Sciatic nerve (tissue), 2 donors: Measurements from ENCODE around the gene SHB. TPM values are rescaled to one million over a fixed set of nuclear protein-coding genes. Genes with fewer than 3 reads are reported as not detected.

Experiments used
- ATAC-seq: fragments of 200-7000 bp; cut with Tn5 transposase; one replicate; pipeline ENCODE4 v1.9.1; 2020; ENCODE audit warnings: mild to moderate bottlenecking, moderate library complexity
- DNase-seq: peaks from one replicate; pipeline ENCODE4 v3.0.0-alpha.2; 2020; ENCODE audit warnings: low spot score
- intact Hi-C: fragments of 100-400 bp; cut with DNase I; formaldehyde crosslinking; loops from one replicate; pipeline ENCODE4 v1.14.2; 2022
- total RNA-seq: library from RNA; stranded (reverse); fragmentation: NEBNext Ultra II Directional; extraction: Animal tissue kit (Norgen Biotek cat#: 25700); gene quantifications from one replicate; pipeline ENCODE4 v1.2.1, GENCODE V29; 2021
- donor health status: DM: no; HTN: no; CAD: no.
- donor health status: DM: no; HTN: no; CAD: no.

Gene SHB
- total RNA-seq, 1 donor from 2014 or later, result 15.9 TPM

DNA sequence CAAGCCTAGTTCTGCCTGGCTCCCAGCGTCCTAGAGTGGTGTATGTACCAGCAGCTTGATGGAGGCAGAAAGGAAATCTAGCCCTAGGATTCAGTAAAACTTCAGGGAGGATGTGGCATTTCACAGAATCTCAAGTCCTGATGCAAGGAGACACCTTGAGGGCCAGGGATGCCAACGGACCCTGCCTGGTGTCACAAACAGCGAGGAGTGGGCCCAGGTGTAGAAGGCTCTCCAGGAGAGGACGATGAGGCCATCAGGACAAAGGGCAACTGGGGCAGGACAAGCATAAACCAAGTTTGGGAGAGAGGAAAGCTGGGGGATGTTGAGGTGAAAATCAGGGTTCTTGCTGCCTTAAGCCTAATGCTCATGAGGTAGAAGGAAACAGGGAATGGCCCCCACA is 83.0 kb downstream of the SHB start:
- ATAC-seq, result no peak
- intact Hi-C loops, result no loop called here
- DNase-seq, result no peak

DNA sequence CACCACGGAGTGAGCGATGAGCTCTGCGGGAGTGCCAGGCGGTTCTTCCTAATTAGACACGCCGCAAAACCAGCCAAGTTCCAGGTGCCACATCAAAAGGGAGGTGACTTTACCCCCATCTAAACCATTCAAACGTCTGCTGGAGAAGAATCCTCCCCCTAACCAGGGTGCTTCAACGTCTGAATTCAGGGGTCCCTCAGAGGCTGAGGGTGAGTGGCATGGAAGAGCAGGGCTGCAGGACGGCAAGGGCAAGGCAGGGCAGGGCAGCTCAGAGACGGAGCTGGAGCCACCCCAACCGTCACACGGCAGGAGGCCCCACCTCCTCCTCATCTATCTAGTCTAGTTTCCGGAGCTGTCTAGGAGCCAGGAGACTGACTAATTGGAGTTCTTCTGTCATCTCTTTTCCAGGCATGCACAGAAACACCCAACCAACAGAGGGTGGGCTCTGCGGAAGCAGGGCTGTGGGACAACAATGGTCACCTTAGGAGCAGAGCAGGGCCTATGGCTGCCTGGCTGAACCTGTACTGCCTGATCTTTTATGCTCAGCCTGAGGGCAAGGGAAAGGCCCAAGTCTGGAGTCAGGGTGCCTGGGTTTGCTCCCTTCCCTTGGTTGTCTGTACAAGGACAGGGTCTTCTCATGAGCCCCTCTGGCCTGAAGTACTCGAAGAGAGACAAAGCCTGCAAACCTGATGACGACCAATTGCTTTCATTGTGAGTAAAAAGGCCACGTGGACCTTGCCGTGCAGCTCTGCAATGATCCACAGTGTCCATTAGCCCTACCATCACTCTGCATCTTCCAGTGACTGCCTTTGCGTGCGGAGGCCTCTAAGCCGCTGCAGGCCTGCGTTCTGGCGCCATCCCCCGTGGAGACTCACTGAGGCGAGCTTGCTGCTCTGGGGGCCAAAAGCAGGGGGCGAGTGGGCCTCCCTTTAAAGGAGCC is 84.1 kb downstream of the SHB start:
- intact Hi-C loops, result no loop called here
- ATAC-seq (peak; percentile 37), DNase-seq (no peak)

DNA sequence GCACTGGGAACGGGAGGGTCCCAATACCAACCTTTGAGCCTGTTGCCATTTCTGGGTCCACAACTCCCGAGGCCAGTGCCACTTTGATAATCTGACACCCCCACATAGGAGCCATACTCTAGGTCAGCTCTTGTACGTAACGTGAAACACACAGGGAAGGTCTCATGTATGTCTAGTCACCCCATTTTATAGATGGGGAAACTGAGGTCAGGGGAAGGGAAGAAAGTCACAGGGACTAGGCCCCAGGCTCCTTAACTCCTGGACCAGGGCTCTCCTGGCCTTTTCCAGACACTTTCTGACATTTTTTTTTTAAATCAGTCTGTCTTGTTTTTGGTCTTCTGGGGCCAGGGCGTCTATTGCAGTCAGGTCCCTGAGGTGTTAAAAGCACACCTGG is 84.8 kb downstream of the SHB start:
- no peak for ATAC-seq
- no peak for DNase-seq
- intact Hi-C loops, result no loop called here

DNA sequence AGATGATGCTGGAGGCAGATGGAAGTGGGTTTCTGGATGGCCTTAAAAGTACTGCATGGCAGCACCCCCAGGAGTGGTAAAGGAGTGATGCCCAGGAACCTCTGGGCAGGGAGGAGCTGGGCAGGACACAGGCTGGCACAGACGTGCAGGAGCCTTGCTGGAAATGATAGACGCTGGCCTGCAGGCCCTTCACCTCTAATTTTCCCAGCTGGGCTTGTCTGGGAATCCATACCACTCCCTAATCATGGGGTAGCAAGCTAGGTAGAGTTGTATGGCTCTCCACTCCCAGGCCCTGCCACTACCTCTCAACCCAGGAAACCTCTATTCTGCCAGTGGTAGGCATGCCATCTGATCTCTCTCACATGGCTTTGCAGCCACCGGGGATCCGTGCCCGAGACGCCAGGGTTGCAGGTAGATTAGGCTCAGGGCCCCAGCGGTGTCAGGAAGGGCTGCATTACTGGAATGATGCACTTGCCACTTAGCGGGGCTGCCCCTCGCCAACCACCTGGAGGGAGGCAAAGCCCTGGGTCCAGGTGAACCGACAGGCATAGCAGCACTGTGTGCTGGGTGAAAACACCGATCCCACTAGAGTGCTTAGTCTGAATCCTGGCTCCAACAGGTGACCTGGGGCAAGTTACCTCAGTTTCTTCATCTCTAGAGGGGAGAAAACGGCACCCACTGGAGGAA is 85.5 kb downstream of the SHB start:
- ATAC-seq (no peak), DNase-seq (no peak)
- intact Hi-C loops, result no loop called here

DNA sequence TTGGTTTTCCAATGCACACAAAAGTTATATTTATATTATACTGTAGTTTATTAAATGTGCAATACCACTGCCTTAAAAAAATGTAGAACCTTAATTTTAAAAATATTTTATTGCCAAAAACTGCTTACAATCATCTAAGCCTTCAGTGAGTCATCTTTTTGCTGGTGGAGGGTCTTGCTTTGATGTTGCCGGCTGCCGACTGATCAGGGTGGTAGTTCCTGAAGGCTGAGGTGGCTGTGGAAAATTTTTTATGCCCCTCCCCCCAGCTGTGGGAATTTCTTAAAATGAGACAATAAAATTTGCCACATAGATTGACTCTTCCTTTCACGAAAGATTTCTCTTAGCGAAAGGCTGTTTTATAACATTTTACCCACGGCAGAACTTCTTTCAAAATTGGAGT is 89.2 kb downstream of the SHB start:
- DNase-seq (no peak), ATAC-seq (no peak)
- intact Hi-C loops, result no loop called here

DNA sequence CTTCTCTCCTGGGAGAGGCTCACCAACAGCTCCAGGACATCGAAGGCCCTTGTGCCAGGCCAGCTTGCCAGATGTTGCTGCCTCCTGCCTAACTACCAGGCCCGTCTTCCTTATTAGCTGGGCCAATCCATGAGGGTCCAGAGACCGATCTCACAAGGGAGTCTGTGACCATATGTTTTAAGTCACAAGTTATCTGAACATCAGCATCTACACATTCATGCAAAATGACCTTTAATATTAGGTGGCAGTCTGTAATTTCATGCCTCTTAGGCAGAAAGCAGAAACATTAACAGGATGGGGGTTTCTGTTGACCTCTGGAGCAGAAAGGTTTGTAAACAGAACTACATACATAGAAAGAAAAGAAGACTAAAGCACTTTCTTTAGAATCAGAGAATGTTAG is 90.0 kb downstream of the SHB start:
- intact Hi-C loops, result no loop called here
- DNase-seq, result no peak
- ATAC-seq, result no peak

DNA sequence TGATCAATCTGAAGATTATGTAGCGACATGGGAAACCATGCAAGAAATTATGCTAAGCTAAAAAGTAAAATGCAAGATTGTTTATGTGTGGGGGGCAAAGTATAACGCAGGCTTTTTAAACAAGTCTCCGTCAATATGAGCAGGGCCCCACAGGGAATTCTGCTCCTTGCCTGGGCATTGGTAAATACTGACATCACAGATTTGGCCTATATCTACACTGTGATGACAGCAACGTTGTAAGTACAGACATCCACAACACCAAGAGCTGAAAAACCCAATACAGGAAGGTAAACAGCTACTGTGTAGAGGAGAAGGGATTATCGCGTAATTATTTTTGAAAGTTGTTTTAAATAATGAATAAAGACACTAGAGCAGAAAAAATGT is 90.6 kb downstream of the SHB start:
- no peak for ATAC-seq
- DNase-seq, result no peak
- intact Hi-C loops, result no loop called here

DNA sequence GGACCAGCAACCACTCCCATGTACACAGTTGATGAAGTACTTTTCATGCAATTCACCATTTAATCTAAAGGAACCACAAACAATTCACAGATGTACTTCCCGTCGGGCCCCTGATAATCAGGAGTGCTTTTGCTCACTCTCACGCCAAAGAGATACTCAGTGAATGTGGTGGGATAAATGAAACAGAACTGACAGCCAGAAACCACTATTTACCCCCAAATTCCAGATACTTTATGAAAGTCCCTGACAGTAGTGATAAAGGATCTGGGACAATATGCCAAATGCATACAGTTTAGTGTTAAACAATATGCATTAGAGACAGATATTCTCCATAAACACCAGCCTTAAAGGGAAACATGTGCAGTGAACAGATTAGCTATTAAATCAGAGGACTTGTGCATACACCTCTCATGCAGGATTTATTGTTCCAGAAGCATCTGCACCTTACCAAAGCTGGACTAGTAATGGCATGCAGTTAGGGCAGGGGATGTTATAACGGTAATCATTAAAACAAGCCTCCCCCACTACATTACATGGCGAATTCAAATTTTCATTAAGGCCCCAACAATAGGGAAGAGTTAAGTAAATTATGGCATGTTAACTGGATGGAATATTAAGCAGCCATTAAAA is 91.1 kb downstream of the SHB start:
- DNase-seq (no peak), ATAC-seq (no peak)
- intact Hi-C loops, result no loop called here

DNA sequence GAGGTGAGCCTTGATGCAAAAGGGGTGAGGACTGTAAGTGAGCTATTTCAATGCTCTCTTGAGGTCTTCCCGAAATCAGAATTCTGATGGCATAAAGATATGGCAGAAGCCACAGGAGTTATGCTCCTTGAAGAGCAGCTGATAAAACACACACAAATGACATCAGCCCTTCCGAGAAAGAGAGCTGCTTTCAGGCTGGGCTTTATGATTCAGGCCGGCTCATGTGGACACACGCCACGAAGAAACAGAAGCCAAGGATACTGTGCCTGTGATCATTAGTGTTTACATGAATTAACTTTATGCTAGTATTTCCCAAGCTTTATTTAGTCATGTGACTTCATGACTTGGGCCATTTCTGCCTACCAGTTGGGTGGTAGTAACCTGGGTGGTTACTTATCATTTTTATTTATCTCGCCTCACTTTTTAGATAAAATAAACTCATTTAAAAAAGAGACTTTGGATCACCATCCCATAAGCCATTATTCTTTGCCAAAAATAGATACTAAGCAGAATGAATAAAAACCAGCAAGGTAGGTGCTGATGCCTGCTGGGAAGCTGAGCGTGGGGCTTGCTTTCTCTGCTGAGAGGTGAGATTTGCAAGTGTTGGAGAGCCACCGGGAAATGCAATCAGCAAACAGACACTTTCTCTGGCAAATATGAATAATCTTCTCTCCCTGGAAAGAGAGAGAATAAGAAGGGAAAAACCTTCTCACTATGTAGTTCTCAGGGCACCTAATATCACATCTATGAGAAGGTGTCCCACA is 92.1 kb downstream of the SHB start:
- peak; percentile 85 for ATAC-seq
- no peak for DNase-seq

DNA sequence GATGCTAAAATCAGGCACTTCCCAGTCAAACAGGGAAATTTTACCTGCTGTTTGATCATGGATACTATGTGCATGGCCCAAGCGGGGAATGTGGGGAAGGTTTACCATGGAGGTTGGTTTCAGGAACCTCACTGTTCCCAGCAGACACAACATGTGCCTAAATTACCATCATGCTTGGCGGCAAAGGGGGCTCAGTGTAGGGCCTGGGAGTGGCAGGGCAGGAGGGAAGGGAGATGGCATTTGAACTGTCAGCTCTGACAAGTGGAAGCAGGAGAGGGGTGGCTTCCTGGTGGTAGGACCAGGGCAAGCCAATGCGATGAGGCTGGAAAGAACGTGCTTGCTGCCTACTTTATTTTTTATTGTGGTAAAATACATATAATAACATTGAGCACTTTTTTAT is 93.4 kb downstream of the SHB start:
- intact Hi-C loops, result no loop called here
- DNase-seq (no peak), ATAC-seq (no peak)

More for the DNA sequence above, 92.1 kb downstream of the SHB start:
- intact Hi-C loops, result no loop called here

DNA sequence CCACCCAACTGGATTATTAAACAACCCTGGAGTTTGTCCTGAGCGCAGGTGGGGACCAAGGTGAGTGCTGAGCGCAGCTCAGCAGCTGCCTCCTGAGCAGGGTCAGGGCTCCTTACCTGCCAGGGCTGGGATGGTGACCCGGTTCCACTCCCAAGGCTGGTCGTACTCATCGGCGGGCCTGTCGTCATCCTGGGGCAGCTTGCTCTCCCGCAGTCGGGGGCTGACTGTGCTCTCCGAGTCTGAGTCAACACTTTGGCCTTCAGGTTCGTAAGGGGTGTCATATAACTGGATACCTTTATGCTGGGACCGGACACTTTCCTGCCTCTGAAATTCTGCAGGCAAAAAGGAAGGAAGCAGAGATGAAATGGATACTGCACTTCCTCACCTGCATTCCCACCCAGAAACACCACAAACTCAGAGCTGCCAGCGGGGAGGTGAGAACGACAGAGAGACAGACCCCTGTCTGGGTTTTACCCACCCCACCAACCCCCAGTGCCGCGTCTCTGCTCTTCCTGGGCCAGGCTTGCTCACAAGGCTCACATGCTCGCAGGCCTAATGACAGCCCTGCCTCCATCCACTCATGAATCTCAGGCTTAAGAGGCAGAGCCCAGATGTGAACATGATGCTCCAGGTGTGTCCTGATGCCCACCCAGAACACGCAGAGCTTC is 94.4 kb downstream of the SHB start:
- intact Hi-C loops, result no loop called here
- ATAC-seq (no peak), DNase-seq (no peak)

DNA sequence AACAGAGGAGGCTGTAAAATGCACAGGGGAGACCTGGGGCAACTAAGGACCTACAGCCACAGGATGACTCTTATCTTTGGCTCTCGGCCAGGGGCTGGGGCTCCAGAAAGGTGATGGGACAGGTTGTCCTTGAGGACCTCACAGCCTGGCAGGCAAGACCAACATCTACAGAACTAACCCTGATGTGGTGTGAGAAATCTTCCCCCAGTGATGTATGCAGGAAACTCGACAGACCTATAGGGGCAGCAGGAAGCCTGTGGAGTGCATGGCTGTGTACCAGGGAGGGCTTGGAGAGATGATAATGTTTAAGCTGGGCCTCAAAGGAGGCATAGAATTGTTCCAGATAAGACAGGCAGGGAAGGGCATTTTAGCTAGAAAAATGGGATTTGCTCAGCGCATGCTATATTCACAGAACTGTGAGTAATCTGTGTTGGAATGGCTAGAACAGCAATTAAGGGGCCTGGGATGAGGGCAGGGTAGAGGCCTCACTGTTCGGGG is 96.6 kb downstream of the SHB start:
- no peak for ATAC-seq
- no peak for DNase-seq
- intact Hi-C loops, result no loop called here

DNA sequence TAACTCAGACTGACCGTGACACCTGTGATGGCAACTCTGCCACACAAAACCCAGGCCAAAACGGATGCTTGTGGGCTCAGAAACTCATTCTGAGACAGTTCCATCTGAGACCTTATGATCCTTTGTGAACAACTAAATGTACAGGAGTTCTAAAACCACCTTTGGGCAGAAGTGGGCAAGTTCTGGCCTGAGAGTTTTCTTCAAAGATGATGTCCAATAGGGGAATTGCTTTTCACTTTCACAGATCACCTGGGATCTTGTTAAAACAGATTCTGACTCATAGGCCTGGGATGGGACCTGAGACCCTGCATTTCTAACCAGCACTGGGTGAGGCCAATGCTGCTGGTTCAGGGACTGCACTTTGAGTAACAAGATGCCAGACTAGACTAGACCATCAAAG is 97.3 kb downstream of the SHB start:
- DNase-seq (no peak), ATAC-seq (no peak)
- intact Hi-C loops, result no loop called here

DNA sequence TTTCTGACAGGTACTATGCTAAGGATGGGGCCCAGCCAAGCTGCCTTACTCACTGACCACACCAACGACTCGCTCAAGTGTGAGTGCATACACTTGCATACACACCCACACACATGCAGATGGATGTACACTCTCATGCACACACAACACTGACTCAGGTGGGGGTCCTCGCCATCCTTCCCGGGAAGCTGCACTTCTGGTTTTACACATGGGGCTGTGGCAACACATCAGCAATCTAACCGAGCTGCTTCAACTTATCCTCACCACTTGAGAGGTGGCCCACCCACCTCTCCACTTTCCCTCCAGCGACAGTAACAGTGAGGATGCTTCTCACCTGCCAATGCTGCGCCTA is 97.9 kb downstream of the SHB start:
- DNase-seq, result no peak
- intact Hi-C loops, result no loop called here
- no peak for ATAC-seq

DNA sequence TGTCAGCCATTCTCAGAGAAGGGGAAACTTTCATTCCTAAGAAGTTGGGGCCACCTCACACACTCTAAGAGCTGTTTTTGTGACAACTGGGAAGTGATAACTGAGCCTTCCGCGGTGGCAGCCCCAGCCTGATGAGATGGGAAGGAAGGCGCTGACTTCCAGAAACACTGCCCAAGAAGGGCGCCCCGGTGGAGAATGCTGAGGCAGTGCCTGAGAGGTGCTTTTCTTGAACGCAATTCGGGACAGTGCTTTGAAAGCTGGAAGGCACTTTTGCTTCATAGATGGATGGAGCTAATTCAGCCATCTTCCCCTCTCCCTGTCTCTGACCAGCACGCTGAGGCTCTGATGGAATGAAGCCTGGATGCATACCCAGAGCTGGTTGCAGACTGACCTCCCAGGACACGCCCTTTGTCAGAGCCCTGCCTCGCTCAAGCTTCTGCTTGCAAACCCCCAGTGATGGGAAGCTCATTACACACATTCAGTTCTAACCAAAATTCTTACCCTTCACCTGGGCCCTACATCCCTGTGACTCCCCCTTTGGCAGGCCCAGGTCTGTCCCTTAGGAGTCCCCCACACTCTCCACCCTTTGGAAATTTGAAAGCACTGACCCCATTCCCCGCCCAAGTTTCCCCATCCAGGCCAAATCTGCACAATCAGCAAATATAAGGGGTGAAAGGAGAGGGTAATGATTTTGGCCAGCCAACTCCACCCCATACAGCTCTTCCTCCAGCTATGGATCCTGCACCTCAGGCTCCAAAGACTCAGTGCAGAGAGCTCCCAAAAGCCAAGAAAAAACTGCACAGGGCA is 98.5 kb downstream of the SHB start:
- ATAC-seq (no peak), DNase-seq (no peak)
- intact Hi-C loops, result no loop called here

DNA sequence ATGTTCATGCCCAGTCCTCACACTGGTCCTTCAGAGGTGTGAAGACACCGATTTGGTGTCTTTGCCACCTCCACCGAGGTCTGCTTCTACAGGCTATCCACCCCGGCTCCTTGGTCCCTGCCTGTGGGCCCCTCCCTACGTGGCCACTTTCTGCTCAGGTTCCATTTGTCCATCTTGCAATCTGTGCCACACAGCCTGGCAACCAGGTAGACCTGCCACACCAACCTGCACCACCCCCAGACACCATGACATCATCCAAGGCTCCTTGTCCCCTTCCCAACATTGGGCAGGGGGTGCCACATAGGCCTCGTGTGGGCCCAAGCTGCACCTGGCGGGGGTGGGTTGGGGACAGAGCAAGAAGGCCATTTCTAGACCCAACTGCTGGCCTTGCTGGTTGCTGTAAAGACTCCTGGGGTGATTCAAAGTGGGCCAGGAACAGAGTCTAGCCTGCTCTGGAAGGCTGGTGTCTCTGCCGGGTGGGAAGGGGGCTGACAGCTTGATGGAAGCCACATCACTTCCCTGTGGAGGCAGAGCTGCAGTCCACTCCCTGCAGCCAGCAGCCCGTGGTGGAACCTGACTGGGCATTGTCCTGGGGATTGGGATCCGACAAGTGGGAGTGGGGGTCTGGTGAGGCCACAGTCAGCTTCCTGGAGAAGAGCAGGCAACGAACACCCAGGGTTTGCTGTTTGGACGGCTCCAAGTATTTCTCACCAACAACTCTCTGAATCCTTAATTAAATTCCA is 99.3 kb downstream of the SHB start:
- DNase-seq (no peak), ATAC-seq (no peak)
- intact Hi-C loops, result no loop called here

DNA sequence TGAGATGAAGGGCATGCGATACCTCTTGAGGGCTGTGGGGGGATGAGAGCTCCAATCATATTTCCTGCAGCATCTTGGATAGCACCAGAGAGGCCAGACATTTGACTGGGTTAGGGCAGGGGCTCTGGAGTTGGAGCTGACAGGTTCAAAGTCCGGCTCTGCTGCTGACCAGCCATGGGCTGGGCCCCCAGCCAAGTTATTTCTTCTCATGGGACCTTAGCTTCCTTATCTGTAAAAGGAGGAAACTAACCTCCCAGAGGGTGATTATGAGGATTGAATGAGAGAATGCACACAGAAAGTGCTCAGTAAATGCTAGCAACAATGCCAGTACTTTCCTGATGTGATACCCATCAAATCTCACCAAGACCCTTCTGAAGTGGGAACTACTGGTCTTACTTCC is 99.9 kb downstream of the SHB start:
- no peak for ATAC-seq

More for the DNA sequence above, 99.9 kb downstream of the SHB start:
- DNase-seq, result no peak
- intact Hi-C loops, result no loop called here
